SIG-M5 (cell line): ENCODE measurements around the gene HADHB.
A peak's percentile ranks its signal among the peaks of the same experiment; 100 is the strongest.
"Not testable (repeated sequence)": the region's sequence is repeated elsewhere in the genome, so short reads cannot be mapped to it uniquely, and the experiment has no call there.

ENCODE experiments used
- DNase-seq: peaks from one replicate; lab custom pipeline; 2025; lab: John Stamatoyannopoulos, UW

Gene HADHB

DNA sequence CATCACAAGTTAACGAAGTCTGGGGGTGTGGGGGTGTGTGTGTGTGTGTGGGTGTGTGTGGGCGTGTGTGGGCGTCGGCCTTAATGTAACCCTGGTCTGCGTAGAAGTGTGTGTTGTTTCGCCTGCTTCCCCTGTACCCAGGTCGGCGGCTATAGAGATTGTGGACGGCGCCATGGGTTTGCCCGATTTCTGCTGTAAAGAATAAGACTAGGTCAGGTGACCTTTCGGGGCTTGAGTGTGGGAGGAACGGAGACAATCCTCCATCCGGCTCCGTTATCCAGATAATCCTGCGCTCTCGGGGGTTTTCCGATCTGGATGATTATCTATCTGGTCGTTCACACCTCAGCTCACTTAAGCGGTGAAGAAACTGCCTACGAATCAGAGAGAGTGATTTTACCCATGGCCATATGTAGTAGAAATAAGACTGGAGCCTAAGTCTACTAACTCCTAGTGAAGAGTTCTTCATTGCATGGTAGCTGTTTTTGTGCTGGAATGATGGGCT is 543 bp downstream of the HADHB start:
- no peak for DNase-seq

GRCh38 chr2:26245810-26246209 is 1.1 kb downstream of the HADHB start:
- DNase-seq: no peak

- DNase-seq: peak; percentile 71
Observed at GRCh38 chr2:26246818-26247217, 2.1 kb downstream of the HADHB start.

- DNase-seq: no peak
Observed at GRCh38 chr2:26249625-26250024, 4.9 kb downstream of the HADHB start.

GRCh38 chr2:26251893-26252292 is 7.2 kb downstream of the HADHB start:
- DNase-seq: no peak

- DNase-seq: no peak
Observed at GRCh38 chr2:26255759-26256384, 11.1 kb downstream of the HADHB start.

DNA sequence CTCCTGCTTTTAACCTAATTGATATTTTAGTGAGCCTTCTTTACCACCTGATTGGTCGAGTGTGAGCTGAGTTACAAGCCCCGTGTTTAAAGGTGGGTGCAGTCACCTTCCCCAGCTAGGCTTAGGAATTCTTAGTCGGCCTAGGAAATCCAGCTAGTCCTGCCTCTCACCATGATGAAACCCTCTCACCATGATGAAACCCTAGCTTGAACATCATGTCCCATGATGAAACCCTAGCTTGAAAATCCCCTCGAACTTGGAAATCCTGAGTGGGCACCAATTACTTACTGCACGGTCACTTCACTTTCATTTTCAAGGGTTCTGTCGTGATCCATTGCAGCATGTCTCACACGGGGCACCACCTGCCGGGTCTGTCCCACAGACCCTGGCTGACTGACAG is 14.1 kb downstream of the HADHB start:
- DNase-seq: not testable (repeated sequence)

DNA sequence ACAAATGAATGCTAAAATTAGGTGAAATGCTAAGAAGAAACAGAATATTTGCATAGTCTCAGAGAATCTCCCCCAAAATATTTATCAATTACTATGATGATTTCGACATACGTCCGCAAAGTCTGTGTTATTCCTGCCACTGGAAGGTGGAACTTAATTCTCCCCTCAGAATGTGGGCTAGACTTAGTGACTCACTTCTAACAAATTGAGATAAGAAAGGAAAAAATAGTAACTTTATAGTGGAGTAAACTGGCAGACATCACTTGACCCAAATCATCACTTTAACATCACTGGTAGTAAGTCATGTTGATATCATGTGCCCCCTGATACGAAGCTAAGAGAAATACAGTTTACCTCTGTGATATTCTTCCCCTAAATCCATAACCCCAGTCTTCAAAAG is 23.5 kb downstream of the HADHB start:
- no peak for DNase-seq

DNA sequence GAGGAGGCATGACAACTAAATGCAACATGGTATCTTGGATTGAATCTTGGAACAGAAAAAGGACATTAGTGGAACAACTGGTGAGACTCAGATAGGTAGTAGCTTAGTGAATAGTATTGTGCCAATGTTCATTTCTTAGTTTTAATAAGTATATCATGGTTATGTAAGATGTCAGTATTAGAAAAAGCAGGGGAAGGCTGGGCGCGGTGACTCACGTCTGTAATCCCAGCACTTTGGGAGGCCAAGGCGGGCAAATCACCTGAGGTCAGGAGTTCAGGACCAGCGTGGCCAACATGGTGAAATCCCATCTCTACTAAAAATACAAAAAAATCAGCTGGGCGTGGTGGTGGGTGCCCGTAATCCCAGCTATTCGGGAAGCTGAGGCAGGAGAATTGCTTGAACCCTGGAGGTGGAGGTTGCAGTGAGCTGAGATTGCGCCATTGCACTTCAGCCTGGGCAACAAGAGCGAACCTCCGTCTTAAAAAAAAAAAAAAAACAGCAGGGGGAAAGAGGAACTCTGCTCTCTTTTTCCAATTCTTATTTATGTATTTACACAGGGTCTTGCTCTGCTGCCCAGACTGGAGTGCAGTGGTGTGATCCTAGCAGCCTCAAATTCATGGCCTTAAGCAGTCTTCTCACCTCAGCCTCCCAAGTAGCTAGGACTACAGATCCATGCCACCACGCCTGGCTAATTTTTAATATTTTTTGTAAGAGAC is 24.1 kb downstream of the HADHB start:
- not testable (repeated sequence) for DNase-seq

- no peak for DNase-seq
Observed at GRCh38 chr2:26269571-26270158, 24.9 kb downstream of the HADHB start.

DNA sequence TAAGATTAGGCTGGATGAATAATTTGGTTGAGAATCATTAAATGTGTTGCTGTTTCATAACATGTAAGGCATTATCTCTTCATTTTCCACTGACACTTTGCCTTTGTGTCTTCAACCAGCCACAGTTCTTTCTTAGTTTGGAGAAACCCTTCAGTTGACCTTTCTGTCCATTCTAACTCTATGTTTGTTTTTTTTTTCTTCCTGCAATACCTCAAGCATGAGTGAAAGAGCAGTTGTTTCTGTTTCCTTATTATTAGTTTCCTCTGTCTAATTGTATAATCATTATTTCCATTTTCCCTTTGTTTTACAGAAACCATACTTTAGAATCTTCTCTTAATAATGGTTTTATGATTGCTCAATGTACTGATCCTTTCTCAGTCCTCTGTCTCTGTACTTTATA is 25.6 kb downstream of the HADHB start:
- no peak for DNase-seq

DNA sequence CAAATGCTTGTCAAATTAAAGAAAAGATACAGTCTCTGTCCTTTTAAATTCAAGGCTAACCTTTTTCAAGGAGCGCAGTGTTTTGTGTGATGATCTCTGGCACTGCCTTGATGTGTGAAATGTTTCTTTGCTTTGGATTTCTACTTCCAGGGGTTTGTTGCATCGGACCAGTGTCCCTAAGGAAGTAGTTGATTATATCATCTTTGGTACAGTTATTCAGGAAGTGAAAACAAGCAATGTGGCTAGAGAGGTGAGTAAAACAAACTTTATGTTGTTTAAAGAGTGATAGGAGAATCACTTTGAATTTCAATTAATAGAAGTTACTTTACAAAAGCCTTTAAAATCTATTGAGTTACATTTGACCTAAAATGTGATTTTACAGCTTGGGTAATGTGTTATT is 28.8 kb downstream of the HADHB start:
- no peak for DNase-seq

DNA sequence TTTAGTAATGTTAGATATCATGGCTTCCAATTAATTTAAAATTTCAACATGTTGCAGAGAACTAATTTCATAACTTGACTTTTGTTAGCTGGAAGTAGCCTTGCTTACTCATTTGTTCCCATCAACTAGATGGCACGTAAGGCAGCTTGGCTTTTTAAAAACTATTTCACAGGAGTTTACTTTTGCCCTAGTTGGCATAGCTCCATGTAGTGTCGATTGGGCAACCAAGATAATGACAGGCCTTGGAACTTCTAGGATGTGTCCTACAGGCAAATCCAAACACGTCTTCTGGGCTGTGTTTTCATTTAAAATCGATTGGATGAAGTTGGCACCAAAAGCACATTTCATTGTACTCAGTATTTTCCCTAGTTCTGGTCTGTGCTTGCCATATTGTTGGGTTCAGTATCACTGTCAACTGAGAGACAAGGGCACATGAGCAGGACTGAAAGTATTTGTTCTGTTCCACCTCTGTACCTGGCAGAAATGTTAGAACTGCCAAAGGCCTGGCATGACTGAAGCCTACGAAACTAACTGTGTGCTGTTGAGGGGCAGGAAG is 29.4 kb downstream of the HADHB start:
- DNase-seq: no peak

DNA sequence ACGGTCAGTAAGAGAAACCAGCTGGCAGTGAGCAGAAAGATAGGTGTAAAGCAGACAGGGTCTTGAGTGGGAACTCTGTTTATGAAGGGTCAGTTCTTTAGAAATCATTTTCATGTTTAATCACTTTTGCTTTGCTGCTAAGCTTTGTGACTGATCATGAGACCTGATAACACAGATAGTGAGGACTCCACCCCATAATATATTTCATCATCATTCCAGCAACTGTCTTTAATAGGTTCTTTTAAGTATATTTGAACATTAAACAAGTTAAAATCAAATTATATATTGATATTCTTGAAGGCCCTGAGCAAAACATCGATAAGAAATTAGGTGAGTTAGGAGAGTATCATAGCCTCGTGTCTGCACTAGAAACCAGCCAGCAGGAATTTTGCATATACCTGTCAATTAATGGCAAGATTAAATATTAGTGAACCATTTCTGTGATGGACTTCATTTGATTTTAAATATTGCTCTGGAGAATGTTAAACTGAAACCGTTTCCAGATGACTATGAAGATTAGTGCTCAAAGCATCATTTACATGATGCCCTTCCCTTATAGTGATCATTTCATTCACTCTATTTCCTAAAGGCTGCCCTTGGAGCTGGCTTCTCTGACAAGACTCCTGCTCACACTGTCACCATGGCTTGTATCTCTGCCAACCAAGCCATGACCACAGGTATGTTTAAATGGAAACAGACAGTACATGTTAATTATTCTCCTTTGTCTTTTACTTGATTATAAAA is 31.9 kb downstream of the HADHB start:
- no peak for DNase-seq

DNA sequence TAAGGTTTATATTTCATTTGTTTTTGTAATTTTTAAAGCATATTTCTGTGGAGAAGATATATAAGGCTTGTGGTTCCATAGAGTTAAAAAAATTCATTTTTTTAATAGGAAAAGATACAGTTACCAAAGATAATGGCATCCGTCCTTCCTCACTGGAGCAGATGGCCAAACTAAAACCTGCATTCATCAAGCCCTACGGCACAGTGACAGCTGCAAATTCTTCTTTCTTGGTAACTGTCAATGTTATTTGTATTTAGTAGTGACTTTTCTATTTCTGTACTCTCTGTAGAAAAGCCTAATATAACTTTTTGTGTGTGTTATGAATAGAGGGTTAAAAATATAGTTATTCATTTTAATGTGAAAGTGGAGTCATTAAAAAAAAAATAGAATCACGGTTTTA is 35.1 kb downstream of the HADHB start:
- DNase-seq: no peak

DNA sequence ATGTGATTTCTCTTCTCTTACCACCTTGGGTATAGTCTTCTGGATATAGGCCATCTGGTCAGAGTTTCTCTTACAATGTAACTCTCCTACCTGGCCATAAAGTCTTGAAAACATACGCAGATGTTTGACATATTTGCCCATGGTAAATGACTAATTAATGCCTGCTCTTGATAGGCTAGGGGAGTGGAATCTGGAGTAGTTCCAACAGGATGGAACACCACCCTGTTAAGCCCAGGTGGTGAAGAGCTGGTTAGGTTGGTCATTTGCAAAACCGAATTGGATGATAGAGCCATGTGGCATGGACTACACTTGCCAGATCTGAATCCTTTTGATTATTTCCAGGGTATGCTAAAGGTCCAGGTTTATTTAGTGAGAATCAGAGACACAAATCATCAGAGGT is 36.5 kb downstream of the HADHB start:
- no peak for DNase-seq

DNA sequence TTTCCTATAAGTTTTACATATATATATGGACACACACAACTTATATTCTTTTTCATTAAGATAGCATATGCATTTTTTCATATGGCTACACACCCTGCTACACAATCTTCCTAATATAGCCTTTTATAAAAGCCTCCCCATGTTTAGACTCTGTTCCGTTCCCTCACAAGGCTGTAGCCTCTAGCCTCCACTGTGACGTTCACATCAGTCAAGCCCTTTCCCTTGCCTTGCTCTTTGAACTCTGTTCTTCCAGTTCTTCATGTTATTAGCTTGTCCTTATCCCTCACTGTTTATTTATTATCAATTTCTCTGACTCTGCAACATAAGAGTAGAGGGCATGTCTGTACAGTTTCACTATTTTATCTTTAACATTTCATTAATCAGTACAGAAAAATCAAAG is 38.9 kb downstream of the HADHB start:
- DNase-seq: no peak

DNA sequence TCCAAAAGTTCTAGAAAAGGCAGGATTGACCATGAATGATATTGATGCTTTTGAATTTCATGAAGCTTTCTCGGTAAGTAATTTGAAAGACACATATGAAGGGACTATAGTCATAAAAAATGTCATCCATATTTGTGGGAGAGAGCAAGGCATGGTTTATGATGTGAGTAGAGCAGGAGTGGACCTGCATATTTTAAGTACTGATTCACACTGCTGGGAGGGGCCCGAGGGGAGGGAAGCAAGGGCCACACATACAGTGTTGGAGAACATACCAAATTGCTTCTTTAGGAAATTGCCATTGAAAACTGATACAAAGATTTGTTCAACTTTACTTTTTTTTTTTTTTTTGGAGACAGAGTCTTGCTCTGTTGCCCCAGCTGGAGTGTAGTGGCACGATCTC is 39.4 kb downstream of the HADHB start:
- DNase-seq: no peak

DNA sequence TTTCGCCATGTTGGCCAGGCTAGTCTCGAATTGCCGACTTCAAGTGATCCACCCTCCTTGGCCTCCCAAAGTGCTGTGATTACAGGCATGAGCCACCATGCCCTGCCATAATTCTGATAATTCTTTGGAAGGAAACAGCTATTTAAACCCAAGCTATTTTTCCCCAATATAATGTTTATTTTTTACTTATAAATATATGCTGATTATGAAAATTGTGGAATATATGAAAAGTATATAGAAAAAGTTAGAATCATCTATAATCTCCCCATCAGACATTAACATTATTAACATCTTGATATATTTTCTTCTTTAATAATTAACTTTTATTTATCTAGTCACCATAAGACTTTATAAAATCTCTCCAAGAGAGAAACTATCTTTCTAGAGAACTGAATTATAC is 41.2 kb downstream of the HADHB start:
- no peak for DNase-seq

- no peak for DNase-seq
Observed at GRCh38 chr2:26290001-26290400, 45.3 kb downstream of the HADHB start.

DNA sequence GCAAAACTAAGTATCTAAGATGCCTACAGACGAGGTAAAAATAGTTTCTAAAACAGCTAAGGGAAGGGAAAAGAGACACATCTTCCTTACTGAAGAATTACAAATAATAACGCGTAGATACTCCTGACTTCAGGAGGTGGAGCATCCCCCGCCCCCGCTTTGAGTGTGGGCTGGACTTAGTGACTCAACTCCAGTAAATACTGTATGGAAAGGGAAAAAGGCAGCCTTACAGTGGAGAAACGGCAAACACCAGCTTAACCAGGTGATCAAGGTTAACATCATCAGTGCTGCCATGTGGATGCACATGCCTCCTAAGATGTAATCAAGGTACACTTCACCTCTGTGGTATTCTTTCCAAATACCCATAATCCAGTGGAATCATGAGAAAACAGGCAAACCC is 47.9 kb downstream of the HADHB start:
- no peak for DNase-seq

DNA sequence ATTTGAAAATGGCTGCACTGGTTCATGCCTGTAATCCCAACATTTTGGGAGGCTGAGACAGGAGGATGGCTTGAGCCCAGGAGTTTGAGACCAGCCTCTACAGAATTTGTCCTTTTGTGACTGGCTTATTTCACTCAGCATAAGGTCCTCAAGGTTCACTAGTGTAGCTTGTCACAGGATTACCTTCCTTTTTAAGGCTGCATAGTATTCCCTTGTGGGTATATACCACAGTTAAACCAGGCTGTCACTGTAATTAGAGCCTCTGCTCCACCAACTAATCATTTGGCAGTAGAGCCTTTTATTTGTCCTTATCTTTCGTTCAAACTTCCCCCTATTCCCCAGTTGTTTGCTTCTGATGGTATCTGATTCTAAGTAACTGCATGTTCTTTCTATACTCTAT is 50.8 kb downstream of the HADHB start:
- no peak for DNase-seq
